NAMALWA (cell line): Measurements from ENCODE around the gene RABEP2.
"Not testable (repeated sequence)": the region's sequence is repeated elsewhere in the genome, so short reads cannot be mapped to it uniquely, and the experiment has no call there.

ENCODE experiments used
- DNase-seq: peaks from one replicate; pipeline ENCODE4 v3.0.0-alpha.2; 2015; ENCODE audit warnings: low spot score

Gene RABEP2

DNA sequence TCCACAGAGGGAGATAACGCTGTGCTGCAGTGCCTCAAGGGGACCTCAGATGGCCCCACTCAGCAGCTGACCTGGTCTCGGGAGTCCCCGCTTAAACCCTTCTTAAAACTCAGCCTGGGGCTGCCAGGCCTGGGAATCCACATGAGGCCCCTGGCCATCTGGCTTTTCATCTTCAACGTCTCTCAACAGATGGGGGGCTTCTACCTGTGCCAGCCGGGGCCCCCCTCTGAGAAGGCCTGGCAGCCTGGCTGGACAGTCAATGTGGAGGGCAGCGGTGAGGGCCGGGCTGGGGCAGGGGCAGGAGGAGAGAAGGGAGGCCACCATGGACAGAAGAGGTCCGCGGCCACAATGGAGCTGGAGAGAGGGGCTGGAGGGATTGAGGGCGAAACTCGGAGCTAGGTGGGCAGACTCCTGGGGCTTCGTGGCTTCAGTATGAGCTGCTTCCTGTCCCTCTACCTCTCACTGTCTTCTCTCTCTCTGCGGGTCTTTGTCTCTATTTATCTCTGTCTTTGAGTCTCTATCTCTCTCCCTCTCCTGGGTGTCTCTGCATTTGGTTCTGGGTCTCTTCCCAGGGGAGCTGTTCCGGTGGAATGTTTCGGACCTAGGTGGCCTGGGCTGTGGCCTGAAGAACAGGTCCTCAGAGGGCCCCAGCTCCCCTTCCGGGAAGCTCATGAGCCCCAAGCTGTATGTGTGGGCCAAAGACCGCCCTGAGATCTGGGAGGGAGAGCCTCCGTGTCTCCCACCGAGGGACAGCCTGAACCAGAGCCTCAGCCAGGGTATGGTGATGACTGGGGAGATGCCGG, 7.5 kb upstream of the RABEP2 start:
- peak; percentile 40 for DNase-seq

DNA sequence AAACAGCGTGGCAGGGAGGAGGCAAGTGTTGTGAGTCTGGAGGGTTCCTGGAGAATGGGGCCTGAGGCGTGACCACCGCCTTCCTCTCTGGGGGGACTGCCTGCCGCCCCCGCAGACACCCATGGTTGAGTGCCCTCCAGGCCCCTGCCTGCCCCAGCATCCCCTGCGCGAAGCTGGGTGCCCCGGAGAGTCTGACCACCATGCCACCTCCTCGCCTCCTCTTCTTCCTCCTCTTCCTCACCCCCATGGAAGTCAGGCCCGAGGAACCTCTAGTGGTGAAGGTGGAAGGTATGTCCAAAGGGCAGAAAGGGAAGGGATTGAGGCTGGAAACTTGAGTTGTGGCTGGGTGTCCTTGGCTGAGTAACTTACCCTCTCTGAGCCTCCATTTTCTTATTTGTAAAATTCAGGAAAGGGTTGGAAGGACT, 6.8 kb upstream of the RABEP2 start, which contains the start of gene CD19:
TSS of gene CD19 (plus strand) at position 171 of the 425 bp plus-strand sequence. CDS start at position 201, 30 bp downstream.
- peak; percentile 61 for DNase-seq

DNA sequence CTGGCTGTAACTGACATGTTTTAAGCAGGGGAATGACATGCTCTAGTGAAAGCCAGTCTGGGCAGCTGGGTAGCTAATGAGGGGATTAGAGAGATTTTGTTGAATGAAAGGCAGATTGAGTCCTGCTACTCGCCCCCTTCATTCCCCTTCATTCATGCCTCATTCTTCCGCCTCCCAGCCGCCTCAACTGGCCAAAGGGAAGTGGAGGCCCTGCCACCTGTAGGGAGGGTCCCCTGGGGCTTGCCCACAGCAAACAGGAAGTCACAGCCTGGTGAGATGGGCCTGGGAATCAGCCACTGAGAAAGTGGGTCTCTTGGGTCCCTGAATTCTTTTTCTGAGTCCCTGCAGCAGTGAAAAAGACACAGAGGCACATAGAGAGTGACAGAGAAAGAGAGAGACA, 5.6 kb upstream of the RABEP2 start:
- peak; percentile 96 for DNase-seq

DNA sequence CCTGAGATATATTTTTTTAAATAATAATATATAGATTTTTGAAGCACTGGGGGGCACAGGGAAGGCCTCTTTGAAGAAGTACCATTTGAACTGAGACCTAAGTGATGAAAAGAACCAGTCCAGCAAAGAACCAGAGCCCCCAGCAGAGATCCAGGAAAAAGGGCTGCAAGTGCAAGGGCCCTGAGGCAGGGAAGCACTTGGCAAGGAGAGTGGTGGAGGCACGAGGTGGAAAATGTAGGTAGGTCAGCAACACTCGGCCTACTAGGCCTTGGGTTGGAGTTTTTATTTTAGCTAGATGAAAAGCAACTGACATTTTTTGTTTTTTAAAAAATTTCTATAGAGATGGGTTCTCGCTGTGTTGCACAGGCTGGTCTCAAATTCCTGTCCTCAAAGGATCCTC, 5.2 kb upstream of the RABEP2 start:
- DNase-seq: no peak

DNA sequence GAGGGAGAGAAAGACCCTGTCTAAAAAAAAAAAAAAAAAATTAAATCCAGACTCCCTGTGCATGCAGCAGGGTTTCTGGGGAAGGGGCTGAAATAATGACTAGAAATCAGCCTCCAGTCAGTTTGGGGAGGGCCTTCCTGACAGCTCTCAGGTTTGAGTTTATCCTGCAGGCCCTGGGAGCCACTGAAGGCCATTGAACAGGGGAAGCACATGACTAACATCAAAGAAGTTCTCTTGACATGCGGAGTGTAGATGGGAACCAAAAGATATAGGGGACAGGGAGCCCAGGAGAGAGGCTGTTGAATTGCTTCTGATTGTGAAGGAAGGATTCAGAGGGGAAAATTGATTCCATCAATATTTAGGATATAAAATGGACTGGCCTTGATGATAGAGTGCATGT, 2.8 kb upstream of the RABEP2 start:
- no peak for DNase-seq

GRCh38 chr16:28926284-28926683, 1.2 kb upstream of the RABEP2 start:
- not testable (repeated sequence) for DNase-seq

DNA sequence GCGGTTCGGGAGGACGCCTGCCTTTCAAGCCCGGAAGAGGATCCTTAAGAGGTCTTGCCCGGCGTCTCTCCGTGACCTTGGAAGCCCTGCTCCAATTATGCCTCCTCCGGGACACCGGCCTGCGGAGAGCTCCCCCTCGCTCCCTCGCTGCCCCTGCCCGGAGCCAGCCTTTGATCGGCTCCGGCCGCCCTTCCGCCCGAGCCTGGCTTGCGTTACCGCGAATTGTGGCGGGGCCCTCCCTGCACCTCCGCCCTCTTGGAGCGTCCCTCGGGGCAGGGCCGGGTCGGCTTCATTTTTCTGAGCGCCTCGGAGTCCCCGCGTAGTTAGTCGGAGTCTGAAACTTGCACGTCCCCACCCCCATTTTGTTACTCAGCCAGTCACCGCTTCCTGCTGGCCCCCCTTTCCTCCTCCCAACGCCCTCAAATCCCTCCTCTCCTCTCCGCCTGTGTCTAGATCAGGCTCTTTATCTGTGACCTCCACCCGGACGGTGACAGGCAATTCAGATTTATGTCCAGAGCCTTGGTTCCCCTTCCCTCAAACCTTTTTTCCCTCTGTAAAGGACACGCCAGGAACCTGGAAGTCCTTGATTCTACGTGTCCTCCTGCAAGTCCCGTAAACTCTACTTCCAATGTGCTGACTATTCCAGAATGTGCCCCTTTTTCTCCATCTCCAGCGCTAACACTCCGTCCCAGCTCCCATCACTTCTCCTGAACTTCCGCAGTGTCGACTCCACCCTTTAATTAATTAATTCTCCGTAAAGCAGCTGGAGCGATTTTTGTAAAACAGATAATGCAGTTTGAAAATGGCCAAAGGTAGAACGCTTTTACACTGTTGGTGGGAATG, 569 bp upstream of the RABEP2 start:
- DNase-seq: peak; percentile 85

DNA sequence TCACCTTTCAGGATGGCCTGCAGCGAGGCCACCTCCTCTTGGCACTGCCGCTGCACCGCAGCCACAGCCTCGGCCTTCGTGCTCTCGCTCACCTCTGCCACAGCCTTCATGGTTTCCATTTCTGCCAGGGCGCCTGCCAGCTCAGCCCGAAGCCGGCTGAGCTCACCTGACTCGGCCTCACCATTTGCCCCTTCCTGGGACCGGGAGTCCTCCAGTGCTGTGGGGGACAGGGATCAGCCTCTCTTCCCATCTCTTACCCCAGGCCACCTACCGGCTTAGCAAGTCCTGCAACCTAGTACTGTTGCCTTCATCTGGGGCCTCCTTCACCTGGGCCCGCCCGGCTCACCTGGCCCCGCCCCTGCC, 658 bp downstream of the RABEP2 start:
- no peak for DNase-seq

DNA sequence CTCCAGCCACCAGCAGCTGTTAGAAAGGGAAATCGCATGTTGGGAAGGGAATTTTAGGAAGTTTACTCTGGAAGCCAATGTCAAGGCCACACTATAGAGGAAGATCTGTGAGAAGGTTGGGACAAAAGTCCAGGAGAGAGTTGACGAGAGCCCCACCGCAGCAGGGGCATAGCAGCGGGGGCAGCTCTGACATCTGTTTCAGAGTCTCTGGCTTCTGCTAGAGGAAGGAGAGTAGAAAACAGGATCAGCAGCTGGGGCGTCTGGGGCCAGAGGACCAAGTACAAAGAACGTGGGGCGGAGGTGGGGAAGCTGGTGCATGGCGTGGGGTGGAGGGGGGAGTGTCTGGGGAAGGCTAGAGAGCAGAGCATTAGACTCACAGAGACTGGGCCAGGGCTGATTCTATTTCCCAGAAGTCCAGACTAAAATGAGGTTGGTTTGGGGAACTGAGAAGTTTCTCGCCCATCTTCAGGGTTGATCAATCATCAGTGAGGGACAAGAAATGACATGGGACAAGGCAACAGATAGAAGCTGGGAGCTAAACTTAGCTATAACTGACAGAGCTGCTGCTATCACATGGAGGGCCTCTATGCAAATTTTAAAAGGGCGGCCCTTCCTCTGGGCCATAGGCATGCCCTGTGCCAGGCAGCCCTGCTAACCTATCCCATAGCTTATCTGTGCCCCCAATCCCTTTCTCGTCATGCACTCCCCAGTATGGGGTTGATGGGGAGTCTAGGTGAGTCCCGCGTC, 1.2 kb downstream of the RABEP2 start:
- DNase-seq: peak; percentile 96

- peak; percentile 49 for DNase-seq
These were observed 1.8 kb downstream of the RABEP2 start for GRCh38 chr16:28923231-28923587.

- no peak for DNase-seq
These were observed 6.3 kb downstream of the RABEP2 start for GRCh38 chr16:28918698-28919097.

DNA sequence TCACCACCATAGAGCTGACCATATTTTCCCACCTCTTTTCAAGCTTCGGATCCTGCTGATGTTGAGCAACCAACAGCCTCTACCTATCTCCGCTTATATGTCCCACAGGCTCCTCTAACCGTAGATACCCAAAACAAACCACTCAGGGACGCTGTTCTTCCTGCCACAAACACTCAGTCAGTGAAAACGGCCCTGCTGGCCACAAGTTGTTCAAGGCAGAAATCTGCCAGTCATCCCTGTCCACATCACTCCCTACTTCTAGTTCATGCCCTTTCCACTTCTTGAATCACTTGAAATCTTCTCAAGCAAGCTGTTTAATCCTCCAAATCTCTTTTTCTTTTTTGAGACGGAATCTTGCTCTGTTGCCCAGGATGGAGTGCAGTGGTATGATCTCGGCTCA, 7.9 kb downstream of the RABEP2 start:
- DNase-seq: no peak

DNA sequence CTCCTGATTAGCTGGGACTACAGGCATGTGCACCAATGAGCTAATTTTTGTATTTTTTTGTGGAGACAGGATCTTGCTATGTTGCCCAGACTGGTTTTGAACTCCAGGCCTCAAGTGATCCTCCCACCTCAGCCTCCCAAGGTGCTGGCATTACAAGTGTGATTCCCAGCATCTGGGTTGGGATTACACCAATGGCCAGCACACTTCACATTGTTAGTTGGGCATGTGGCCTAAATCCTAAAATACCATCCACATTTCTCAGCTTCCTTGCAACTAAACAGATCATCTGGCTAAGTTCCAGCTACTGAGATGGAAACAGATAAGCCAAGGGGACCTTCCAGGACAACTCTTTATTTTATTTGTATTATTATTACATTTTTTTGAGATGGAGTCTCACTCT, 9.9 kb downstream of the RABEP2 start:
- DNase-seq: no peak

DNA sequence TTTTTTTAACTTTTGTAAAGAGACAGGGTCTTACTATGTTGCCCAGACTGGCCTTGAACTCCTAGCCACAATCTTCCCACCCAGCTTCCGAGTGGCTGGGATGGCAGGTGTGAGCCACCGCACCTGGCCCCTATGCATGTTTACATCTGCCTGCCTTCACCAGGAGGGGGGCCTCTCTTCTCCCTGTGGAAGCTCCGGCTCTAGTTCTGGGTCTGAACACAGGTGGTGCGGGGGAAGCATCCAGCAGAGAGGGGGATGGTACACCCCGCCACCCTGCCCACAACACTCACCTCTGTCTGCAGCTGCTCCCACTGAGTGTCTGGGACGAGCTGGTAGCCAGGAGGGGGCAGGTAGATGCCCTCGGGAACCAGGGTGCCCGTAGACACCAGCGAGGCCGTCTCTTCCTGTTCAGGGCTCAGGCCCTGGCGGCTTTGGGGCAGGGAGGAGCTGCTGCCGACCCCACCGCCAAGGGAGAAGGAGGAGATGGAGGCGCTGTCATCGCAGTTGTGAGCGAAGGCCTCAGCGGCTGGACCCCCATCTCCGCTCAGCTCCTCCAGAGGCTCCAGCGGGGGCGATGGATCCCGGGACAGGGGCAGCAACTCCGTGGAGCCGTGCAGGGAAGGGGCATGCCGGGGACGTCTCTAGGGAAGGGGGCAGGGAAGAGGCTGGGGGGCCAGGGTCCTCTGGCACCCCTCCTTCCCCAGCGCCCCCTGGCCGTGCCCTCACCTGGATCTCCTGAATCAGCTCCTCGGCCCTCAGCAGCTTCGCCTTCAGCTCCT, 10.9 kb downstream of the RABEP2 start:
- no peak for DNase-seq

- DNase-seq: no peak
These were observed 12.5 kb downstream of the RABEP2 start for GRCh38 chr16:28912558-28912957.

- peak; percentile 84 for DNase-seq
These were observed 14.7 kb downstream of the RABEP2 start for GRCh38 chr16:28910086-28911031.

- DNase-seq: no peak
These were observed 19.2 kb downstream of the RABEP2 start for GRCh38 chr16:28905800-28906372.

- no peak for DNase-seq
These were observed 19.7 kb downstream of the RABEP2 start for GRCh38 chr16:28905229-28905754.

GRCh38 chr16:28904828-28905227, 20.2 kb downstream of the RABEP2 start:
- DNase-seq: no peak

DNA sequence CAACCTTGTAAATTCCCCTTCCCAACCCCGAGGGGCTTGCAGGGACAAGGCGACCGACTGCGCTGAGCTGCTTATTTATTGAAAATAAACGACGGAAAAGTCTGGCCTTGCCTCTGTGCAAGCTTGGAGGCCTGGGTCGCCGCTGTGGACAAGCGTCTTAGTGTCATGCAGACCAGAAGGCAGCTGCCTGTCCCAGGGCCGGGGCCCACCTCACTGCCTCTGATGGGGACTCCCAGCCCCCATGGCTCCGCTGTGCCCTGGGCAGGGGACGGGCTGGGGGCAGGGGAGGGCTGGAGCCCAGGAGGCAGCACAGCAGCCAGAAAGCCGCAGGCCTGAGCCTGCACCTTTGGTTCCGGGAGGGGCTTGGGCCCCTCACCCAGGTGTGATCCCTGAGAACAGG, 20.7 kb downstream of the RABEP2 start:
- no peak for DNase-seq
